Measurements from ENCODE around the gene TBC1D23.

The TBC1D23 gene

DNA sequence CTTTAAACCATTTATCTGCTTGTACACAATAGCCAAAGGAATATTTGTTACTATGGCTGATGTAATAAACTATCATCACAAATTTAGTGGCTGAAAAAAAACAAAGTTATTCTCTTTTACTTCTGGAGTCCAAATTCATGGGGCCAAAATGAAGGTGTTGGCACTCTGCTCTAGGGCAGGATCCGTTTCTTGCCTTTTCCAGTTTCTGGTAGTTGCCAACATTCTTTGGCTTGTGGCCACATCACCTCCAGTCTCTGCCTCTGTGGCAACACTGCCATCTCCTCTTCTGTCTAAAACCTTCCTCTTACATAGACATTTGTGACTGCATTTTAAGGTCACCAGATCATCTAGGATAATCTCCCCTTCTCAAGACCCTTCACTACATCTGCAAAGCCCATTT, 101.1 kb downstream of the TBC1D23 start:
- TF ChIP-seq ESRRG (CRISPR knock-in tag; IDR thresholded peaks at IDR 0.05) = no peak
- no peak for ATAC-seq

DNA sequence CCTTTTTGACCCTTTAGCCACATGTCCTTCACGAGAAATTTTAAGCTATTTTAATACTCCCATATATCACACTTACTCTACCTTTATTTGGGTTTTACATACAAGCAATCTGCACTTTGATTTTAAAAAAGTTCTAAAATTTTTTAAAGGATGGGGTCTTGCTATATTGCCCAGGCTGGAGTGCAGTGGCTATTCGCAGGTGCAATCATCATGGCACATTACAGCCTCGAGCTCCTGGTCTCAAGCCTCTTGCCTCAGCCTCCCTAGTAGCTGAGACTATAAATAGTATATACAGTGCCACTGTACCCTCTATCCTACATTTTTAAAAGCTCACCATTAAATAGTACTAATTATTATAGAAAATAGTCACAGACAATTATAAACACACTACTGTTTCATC, 103.6 kb downstream of the TBC1D23 start:
- ATAC-seq = no peak
- no peak for TF ChIP-seq OSR1 (CRISPR knock-in tag; IDR thresholded peaks at IDR 0.05)
- no peak for TF ChIP-seq ZNF8 (CRISPR knock-in tag; IDR thresholded peaks at IDR 0.05)
- no peak for TF ChIP-seq SNAI2 (CRISPR knock-in tag; IDR thresholded peaks at IDR 0.05)
- TF ChIP-seq, protein P1, sequence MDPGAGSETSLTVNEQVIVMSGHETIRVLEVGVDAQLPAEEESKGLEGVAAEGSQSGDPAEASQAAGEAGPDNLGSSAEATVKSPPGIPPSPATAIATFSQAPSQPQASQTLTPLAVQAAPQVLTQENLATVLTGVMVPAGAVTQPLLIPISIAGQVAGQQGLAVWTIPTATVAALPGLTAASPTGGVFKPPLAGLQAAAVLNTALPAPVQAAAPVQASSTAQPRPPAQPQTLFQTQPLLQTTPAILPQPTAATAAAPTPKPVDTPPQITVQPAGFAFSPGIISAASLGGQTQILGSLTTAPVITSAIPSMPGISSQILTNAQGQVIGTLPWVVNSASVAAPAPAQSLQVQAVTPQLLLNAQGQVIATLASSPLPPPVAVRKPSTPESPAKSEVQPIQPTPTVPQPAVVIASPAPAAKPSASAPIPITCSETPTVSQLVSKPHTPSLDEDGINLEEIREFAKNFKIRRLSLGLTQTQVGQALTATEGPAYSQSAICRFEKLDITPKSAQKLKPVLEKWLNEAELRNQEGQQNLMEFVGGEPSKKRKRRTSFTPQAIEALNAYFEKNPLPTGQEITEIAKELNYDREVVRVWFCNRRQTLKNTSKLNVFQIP (CRISPR knock-in tag; IDR thresholded peaks at IDR 0.05; ENCODE audit: borderline replicate concordance, low read depth) = no peak
- no peak for TF ChIP-seq GLIS3 (CRISPR knock-in tag; IDR thresholded peaks at IDR 0.05)
- TF ChIP-seq BACH2 (CRISPR knock-in tag; IDR thresholded peaks at IDR 0.05; ENCODE audit: borderline replicate concordance) = no peak
- TF ChIP-seq ZNF70 (CRISPR knock-in tag; IDR thresholded peaks at IDR 0.05) = no peak
- no peak for TF ChIP-seq ARNTL (CRISPR knock-in tag; IDR thresholded peaks at IDR 0.05; ENCODE audit: borderline replicate concordance, low read depth)
- no peak for TF ChIP-seq CSDC2 (CRISPR knock-in tag; IDR thresholded peaks at IDR 0.05)
- no peak for TF ChIP-seq ZFP30 (CRISPR knock-in tag; IDR thresholded peaks at IDR 0.05)
- no peak for TF ChIP-seq RARB (CRISPR knock-in tag; IDR thresholded peaks at IDR 0.05)
- no peak for TF ChIP-seq PPARA (CRISPR knock-in tag; IDR thresholded peaks at IDR 0.05; ENCODE audit: borderline replicate concordance)
- no peak for TF ChIP-seq ESRRG (CRISPR knock-in tag; IDR thresholded peaks at IDR 0.05)
- TF ChIP-seq, protein P2, sequence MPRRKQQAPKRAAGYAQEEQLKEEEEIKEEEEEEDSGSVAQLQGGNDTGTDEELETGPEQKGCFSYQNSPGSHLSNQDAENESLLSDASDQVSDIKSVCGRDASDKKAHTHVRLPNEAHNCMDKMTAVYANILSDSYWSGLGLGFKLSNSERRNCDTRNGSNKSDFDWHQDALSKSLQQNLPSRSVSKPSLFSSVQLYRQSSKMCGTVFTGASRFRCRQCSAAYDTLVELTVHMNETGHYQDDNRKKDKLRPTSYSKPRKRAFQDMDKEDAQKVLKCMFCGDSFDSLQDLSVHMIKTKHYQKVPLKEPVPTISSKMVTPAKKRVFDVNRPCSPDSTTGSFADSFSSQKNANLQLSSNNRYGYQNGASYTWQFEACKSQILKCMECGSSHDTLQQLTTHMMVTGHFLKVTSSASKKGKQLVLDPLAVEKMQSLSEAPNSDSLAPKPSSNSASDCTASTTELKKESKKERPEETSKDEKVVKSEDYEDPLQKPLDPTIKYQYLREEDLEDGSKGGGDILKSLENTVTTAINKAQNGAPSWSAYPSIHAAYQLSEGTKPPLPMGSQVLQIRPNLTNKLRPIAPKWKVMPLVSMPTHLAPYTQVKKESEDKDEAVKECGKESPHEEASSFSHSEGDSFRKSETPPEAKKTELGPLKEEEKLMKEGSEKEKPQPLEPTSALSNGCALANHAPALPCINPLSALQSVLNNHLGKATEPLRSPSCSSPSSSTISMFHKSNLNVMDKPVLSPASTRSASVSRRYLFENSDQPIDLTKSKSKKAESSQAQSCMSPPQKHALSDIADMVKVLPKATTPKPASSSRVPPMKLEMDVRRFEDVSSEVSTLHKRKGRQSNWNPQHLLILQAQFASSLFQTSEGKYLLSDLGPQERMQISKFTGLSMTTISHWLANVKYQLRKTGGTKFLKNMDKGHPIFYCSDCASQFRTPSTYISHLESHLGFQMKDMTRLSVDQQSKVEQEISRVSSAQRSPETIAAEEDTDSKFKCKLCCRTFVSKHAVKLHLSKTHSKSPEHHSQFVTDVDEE (CRISPR knock-in tag; IDR thresholded peaks at IDR 0.05) = no peak
- no peak for TF ChIP-seq TOX (CRISPR knock-in tag; IDR thresholded peaks at IDR 0.05; ENCODE audit: borderline replicate concordance)
- no peak for TF ChIP-seq TCF4 (CRISPR knock-in tag; IDR thresholded peaks at IDR 0.05; ENCODE audit: borderline replicate concordance)
- TF ChIP-seq ZFP3 (CRISPR knock-in tag; IDR thresholded peaks at IDR 0.05) = no peak
- TF ChIP-seq, protein P3, sequence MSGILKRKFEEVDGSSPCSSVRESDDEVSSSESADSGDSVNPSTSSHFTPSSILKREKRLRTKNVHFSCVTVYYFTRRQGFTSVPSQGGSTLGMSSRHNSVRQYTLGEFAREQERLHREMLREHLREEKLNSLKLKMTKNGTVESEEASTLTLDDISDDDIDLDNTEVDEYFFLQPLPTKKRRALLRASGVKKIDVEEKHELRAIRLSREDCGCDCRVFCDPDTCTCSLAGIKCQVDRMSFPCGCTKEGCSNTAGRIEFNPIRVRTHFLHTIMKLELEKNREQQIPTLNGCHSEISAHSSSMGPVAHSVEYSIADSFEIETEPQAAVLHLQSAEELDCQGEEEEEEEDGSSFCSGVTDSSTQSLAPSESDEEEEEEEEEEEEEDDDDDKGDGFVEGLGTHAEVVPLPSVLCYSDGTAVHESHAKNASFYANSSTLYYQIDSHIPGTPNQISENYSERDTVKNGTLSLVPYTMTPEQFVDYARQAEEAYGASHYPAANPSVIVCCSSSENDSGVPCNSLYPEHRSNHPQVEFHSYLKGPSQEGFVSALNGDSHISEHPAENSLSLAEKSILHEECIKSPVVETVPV (CRISPR knock-in tag; IDR thresholded peaks at IDR 0.05) = no peak
- TF ChIP-seq ISL1 (CRISPR knock-in tag; IDR thresholded peaks at IDR 0.05) = no peak
- TF ChIP-seq, protein P4, sequence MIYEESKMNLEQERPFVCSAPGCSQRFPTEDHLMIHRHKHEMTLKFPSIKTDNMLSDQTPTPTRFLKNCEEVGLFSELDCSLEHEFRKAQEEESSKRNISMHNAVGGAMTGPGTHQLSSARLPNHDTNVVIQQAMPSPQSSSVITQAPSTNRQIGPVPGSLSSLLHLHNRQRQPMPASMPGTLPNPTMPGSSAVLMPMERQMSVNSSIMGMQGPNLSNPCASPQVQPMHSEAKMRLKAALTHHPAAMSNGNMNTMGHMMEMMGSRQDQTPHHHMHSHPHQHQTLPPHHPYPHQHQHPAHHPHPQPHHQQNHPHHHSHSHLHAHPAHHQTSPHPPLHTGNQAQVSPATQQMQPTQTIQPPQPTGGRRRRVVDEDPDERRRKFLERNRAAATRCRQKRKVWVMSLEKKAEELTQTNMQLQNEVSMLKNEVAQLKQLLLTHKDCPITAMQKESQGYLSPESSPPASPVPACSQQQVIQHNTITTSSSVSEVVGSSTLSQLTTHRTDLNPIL (CRISPR knock-in tag; IDR thresholded peaks at IDR 0.05; ENCODE audit: low read depth) = no peak

DNA sequence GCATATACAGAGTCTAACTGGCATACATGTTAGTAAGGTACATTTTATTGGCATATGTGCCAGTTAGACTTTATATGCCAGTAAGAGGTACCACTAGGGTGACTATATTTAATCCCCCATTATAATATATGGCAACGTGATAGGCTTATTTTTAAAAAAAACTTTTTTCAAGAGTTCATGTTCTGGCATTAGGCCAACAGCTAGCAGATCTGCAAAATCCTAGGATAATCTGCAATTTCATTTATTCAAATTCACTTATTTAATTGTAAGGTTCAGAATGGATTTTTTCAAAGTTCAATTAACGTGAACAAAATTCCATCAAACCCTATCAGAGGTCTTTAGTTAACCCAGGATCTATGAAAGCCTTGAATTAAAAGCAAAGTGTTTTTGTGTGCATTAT, 105.6 kb downstream of the TBC1D23 start:
- no peak for ATAC-seq
- no peak for TF ChIP-seq TCF4 (CRISPR knock-in tag; IDR thresholded peaks at IDR 0.05; ENCODE audit: borderline replicate concordance)
- TF ChIP-seq RARB (CRISPR knock-in tag; IDR thresholded peaks at IDR 0.05) = no peak
- no peak for TF ChIP-seq PPARA (CRISPR knock-in tag; IDR thresholded peaks at IDR 0.05; ENCODE audit: borderline replicate concordance)
- no peak for TF ChIP-seq ZNF8 (CRISPR knock-in tag; IDR thresholded peaks at IDR 0.05)
- no peak for TF ChIP-seq ISL1 (CRISPR knock-in tag; IDR thresholded peaks at IDR 0.05)
- TF ChIP-seq OSR1 (CRISPR knock-in tag; IDR thresholded peaks at IDR 0.05) = no peak
- TF ChIP-seq, protein P5, sequence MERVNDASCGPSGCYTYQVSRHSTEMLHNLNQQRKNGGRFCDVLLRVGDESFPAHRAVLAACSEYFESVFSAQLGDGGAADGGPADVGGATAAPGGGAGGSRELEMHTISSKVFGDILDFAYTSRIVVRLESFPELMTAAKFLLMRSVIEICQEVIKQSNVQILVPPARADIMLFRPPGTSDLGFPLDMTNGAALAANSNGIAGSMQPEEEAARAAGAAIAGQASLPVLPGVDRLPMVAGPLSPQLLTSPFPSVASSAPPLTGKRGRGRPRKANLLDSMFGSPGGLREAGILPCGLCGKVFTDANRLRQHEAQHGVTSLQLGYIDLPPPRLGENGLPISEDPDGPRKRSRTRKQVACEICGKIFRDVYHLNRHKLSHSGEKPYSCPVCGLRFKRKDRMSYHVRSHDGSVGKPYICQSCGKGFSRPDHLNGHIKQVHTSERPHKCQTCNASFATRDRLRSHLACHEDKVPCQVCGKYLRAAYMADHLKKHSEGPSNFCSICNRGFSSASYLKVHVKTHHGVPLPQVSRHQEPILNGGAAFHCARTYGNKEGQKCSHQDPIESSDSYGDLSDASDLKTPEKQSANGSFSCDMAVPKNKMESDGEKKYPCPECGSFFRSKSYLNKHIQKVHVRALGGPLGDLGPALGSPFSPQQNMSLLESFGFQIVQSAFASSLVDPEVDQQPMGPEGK (CRISPR knock-in tag; IDR thresholded peaks at IDR 0.05; ENCODE audit: borderline replicate concordance) = no peak
- TF ChIP-seq, protein P3 (CRISPR knock-in tag; IDR thresholded peaks at IDR 0.05) = no peak
- TF ChIP-seq GLIS3 (CRISPR knock-in tag; IDR thresholded peaks at IDR 0.05) = no peak
- TF ChIP-seq TOX (CRISPR knock-in tag; IDR thresholded peaks at IDR 0.05; ENCODE audit: borderline replicate concordance) = no peak
- TF ChIP-seq, protein P2 (CRISPR knock-in tag; IDR thresholded peaks at IDR 0.05) = no peak
- TF ChIP-seq SNAI2 (CRISPR knock-in tag; IDR thresholded peaks at IDR 0.05) = no peak
- TF ChIP-seq ZFP3 (CRISPR knock-in tag; IDR thresholded peaks at IDR 0.05) = no peak
- no peak for TF ChIP-seq ARNTL (CRISPR knock-in tag; IDR thresholded peaks at IDR 0.05; ENCODE audit: borderline replicate concordance, low read depth)

All from SK-N-SH treated with all-trans-retinoic acid at 6 μM for 48 hours (cell line).